ENCODE data around the gene SPNS2.

GRCh38 chr17:4549781-4550533, 51.3 kb downstream of the SPNS2 start:
- TF ChIP-seq, protein P1, sequence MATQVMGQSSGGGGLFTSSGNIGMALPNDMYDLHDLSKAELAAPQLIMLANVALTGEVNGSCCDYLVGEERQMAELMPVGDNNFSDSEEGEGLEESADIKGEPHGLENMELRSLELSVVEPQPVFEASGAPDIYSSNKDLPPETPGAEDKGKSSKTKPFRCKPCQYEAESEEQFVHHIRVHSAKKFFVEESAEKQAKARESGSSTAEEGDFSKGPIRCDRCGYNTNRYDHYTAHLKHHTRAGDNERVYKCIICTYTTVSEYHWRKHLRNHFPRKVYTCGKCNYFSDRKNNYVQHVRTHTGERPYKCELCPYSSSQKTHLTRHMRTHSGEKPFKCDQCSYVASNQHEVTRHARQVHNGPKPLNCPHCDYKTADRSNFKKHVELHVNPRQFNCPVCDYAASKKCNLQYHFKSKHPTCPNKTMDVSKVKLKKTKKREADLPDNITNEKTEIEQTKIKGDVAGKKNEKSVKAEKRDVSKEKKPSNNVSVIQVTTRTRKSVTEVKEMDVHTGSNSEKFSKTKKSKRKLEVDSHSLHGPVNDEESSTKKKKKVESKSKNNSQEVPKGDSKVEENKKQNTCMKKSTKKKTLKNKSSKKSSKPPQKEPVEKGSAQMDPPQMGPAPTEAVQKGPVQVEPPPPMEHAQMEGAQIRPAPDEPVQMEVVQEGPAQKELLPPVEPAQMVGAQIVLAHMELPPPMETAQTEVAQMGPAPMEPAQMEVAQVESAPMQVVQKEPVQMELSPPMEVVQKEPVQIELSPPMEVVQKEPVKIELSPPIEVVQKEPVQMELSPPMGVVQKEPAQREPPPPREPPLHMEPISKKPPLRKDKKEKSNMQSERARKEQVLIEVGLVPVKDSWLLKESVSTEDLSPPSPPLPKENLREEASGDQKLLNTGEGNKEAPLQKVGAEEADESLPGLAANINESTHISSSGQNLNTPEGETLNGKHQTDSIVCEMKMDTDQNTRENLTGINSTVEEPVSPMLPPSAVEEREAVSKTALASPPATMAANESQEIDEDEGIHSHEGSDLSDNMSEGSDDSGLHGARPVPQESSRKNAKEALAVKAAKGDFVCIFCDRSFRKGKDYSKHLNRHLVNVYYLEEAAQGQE (IDR thresholded peaks at IDR 0.05; ENCODE audit: low read depth): no peak
- TF ChIP-seq EZH2 (IDR thresholded peaks at IDR 0.05): no peak
- no peak for TF ChIP-seq RAD21 (IDR thresholded peaks at IDR 0.05; ENCODE audit: low read depth)
- TF ChIP-seq POLR2A (IDR thresholded peaks at IDR 0.05; ENCODE audit: borderline replicate concordance, extremely low read depth, insufficient read depth, insufficient read length): no peak
- TF ChIP-seq, protein P2, sequence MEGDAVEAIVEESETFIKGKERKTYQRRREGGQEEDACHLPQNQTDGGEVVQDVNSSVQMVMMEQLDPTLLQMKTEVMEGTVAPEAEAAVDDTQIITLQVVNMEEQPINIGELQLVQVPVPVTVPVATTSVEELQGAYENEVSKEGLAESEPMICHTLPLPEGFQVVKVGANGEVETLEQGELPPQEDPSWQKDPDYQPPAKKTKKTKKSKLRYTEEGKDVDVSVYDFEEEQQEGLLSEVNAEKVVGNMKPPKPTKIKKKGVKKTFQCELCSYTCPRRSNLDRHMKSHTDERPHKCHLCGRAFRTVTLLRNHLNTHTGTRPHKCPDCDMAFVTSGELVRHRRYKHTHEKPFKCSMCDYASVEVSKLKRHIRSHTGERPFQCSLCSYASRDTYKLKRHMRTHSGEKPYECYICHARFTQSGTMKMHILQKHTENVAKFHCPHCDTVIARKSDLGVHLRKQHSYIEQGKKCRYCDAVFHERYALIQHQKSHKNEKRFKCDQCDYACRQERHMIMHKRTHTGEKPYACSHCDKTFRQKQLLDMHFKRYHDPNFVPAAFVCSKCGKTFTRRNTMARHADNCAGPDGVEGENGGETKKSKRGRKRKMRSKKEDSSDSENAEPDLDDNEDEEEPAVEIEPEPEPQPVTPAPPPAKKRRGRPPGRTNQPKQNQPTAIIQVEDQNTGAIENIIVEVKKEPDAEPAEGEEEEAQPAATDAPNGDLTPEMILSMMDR (IDR thresholded peaks at IDR 0.05 in 2 of 3, conservative IDR thresholded peaks at IDR 0.05 in 1 of 3; ENCODE audit: borderline replicate concordance in 1 of 3, insufficient read depth in 1 of 3, low read depth in 2 of 3, low read length in 2 of 3): no peak
- no peak for TF ChIP-seq EGR1 (IDR thresholded peaks at IDR 0.05; ENCODE audit: low read depth)
- TF ChIP-seq CEBPB (IDR thresholded peaks at IDR 0.05; ENCODE audit: low read depth): no peak
- no peak for TF ChIP-seq POLR2AphosphoS5 (IDR thresholded peaks at IDR 0.05; ENCODE audit: low read depth, low read length)
- no peak for TF ChIP-seq ZNF274 (IDR thresholded peaks at IDR 0.05; ENCODE audit: low read depth, low read length)
- no peak for TF ChIP-seq JUND (IDR thresholded peaks at IDR 0.05)
- TF ChIP-seq, protein P3, sequence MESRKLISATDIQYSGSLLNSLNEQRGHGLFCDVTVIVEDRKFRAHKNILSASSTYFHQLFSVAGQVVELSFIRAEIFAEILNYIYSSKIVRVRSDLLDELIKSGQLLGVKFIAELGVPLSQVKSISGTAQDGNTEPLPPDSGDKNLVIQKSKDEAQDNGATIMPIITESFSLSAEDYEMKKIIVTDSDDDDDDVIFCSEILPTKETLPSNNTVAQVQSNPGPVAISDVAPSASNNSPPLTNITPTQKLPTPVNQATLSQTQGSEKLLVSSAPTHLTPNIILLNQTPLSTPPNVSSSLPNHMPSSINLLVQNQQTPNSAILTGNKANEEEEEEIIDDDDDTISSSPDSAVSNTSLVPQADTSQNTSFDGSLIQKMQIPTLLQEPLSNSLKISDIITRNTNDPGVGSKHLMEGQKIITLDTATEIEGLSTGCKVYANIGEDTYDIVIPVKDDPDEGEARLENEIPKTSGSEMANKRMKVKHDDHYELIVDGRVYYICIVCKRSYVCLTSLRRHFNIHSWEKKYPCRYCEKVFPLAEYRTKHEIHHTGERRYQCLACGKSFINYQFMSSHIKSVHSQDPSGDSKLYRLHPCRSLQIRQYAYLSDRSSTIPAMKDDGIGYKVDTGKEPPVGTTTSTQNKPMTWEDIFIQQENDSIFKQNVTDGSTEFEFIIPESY (IDR thresholded peaks at IDR 0.05; ENCODE audit: extremely low read depth, insufficient replicate concordance, low read length): no peak
- TF ChIP-seq ZFX (IDR thresholded peaks at IDR 0.05): no peak
- TF ChIP-seq, protein P4, sequence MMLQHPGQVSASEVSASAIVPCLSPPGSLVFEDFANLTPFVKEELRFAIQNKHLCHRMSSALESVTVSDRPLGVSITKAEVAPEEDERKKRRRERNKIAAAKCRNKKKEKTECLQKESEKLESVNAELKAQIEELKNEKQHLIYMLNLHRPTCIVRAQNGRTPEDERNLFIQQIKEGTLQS (IDR thresholded peaks at IDR 0.05): no peak

All from HCT116 (cell line).